ENCODE results near the gene NDUFB3. TPM values are rescaled to one million over a fixed set of nuclear protein-coding genes. Genes with fewer than 3 reads are reported as not detected.
"Not testable (repeated sequence)": the region's sequence is repeated elsewhere in the genome, so short reads cannot be mapped to it uniquely, and the experiment has no call there.

Gene NDUFB3
- total RNA-seq, 1 donor from 2014 or later, result 69.1 TPM

DNA sequence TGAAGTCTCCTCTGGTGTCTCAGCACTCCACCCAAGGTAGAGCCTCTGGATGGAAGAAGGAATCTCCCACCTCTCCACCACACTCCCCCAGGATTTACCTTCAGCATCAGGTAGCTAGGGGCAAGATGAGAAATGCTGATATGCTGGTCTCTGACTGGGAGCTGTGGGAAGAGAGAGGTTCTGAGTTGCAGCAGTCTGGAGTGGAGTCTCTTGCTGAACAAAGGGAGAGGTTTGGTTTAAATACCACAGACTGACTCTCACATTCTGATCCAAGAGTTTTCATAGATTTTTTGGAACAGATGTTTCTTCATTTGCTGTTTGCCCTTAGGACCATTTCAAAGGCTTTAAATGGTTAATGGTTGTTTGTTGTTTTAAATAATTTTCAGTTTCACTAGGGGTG is 43.0 kb downstream of the NDUFB3 start:
- H3K27ac Mint-ChIP-seq (ENCODE audit: unreplicated experiment), result peak overlapping the region; percentile 98
- peak overlapping the region; percentile 43 for H3K4me3 Mint-ChIP-seq (ENCODE audit: unreplicated experiment)
- H3K36me3 Mint-ChIP-seq (ENCODE audit: unreplicated experiment), result no peaks in the 10 kb centered on the region
- no peak for DNase-seq (ENCODE audit: extremely low spot score, unreplicated experiment)
- no peaks in the 10 kb centered on the region for H3K9me3 Mint-ChIP-seq (ENCODE audit: unreplicated experiment)
- no peaks in the 10 kb centered on the region for H3K27me3 Mint-ChIP-seq (ENCODE audit: unreplicated experiment)
- peaks cover 29% of the 10 kb centered on the region for H3K4me1 Mint-ChIP-seq (ENCODE audit: unreplicated experiment)
- no peak for TF ChIP-seq CTCF (IDR thresholded peaks at IDR 0.05)

DNA sequence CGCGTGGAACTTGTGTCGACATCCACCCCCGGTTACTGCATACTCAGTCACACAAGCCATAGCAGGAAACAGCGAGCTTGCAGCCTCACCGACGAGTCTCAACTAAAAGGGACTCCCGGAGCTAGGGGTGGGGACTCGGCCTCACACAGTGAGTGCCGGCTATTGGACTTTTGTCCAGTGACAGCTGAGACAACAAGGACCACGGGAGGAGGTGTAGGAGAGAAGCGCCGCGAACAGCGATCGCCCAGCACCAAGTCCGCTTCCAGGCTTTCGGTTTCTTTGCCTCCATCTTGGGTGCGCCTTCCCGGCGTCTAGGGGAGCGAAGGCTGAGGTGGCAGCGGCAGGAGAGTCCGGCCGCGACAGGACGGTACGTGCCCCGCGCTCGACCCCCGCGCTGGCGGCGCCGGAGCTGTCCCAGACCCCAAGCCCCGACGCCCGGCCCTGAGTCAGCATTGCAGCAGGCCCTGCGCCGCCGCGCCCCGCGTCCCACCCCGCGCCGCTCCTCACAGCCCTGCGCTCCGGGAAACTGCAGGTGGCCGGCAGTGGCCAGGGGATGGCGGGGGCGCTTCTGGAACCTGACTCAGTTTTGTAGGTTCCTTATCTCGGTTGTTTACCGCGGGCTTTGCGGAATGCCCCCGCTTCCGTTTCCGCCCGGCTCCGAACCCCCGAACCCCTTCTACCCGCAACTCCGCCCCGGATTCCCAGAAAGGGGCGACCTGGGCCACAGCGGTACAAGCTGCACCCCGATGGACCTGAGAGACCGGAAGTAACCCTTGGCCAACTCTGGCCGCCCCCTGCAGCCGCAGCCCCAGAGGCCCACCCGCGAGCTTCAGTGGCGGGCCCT is 44.5 kb downstream of the NDUFB3 start, which contains the start of gene CFLAR:
Gene CFLAR (plus strand): TSS at position 50 of the 844 bp plus-strand sequence. CDS start 13,702 bp downstream, outside the sequence.
- no peaks in the 10 kb centered on the region for H3K9me3 Mint-ChIP-seq (ENCODE audit: unreplicated experiment)
- TF ChIP-seq CTCF (IDR thresholded peaks at IDR 0.05), result no peak
- peak within 1 kb of the TSS; percentile 98 for H3K27ac Mint-ChIP-seq (ENCODE audit: unreplicated experiment)
- DNase-seq (ENCODE audit: extremely low spot score, unreplicated experiment), result no peak
- no peaks in the 10 kb centered on the region for H3K27me3 Mint-ChIP-seq (ENCODE audit: unreplicated experiment)
- peaks cover 35% of the 10 kb centered on the region for H3K4me1 Mint-ChIP-seq (ENCODE audit: unreplicated experiment)
- H3K36me3 Mint-ChIP-seq (ENCODE audit: unreplicated experiment), result no peaks in the 10 kb centered on the region
- H3K4me3 Mint-ChIP-seq (ENCODE audit: unreplicated experiment), result peak within 1 kb of the TSS; percentile 89

GRCh38 chr2:201116959-201117734 is 45.3 kb downstream of the NDUFB3 start:
- Mint-ChIP-seq H3K27ac (ENCODE audit: unreplicated experiment) (peak overlapping the region; percentile 98), H3K4me3 (ENCODE audit: unreplicated experiment) (peak overlapping the region; percentile 89), H3K36me3 (ENCODE audit: unreplicated experiment) (no peaks in the 10 kb centered on the region), H3K27me3 (ENCODE audit: unreplicated experiment) (no peaks in the 10 kb centered on the region), H3K4me1 (ENCODE audit: unreplicated experiment) (peaks cover 35% of the 10 kb centered on the region), H3K9me3 (ENCODE audit: unreplicated experiment) (no peaks in the 10 kb centered on the region)
- DNase-seq (ENCODE audit: extremely low spot score, unreplicated experiment), result no peak
- peak; percentile 25 for TF ChIP-seq CTCF (IDR thresholded peaks at IDR 0.05)

DNA sequence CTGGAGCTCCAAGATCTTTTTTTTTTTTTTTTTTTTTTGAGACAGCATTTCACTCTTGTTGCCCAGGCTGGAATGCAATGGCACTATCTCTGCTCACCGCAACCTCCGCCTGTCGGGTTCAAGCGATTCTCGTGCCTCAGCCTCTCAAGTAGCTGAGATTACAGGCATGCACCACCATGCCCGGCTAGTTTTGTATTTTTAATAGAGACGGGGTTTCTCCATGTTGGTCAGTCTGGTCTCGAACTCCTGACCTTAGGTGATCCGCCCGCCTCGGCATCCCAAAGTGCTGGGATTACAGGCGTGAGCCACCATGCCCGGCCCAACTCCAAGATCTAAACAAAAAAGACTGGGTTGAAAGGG is 45.9 kb downstream of the NDUFB3 start:
- not testable (repeated sequence) for H3K36me3 Mint-ChIP-seq (ENCODE audit: unreplicated experiment); H3K27me3 Mint-ChIP-seq (ENCODE audit: unreplicated experiment); H3K9me3 Mint-ChIP-seq (ENCODE audit: unreplicated experiment); DNase-seq (ENCODE audit: extremely low spot score, unreplicated experiment)
- Mint-ChIP-seq H3K27ac (ENCODE audit: unreplicated experiment) (peak overlapping the region; percentile 98), H3K4me3 (ENCODE audit: unreplicated experiment) (peak overlapping the region; percentile 89), H3K4me1 (ENCODE audit: unreplicated experiment) (peaks cover 38% of the 10 kb centered on the region)

GRCh38 chr2:201118121-201118960 is 46.5 kb downstream of the NDUFB3 start:
- TF ChIP-seq CTCF (IDR thresholded peaks at IDR 0.05), result peak; percentile 53
- Mint-ChIP-seq H3K4me1 (ENCODE audit: unreplicated experiment) (peaks cover 38% of the 10 kb centered on the region), H3K4me3 (ENCODE audit: unreplicated experiment) (peak overlapping the region; percentile 89), H3K9me3 (ENCODE audit: unreplicated experiment) (no peaks in the 10 kb centered on the region), H3K36me3 (ENCODE audit: unreplicated experiment) (no peaks in the 10 kb centered on the region), H3K27ac (ENCODE audit: unreplicated experiment) (peak overlapping the region; percentile 98), H3K27me3 (ENCODE audit: unreplicated experiment) (no peaks in the 10 kb centered on the region)
- DNase-seq (ENCODE audit: extremely low spot score, unreplicated experiment), result peak; percentile 89
